Natural killer cell (primary cell): ENCODE data around the gene SEC23B. TPM values are rescaled to one million over a fixed set of nuclear protein-coding genes. Genes with fewer than 3 reads are reported as not detected.

Experiments used
- ATAC-seq, 3 donors: fragments of 150-1000 bp in 2 of 3; fragments of 200-7000 bp in 1 of 3; cut with Tn5 transposase; 1 replicate in 1 of 3; 2 replicates in 2 of 3; pipeline ENCODE4 v1.10.0; 2021; ENCODE audit warnings: mild to moderate bottlenecking in 2 of 3, moderate library complexity in 2 of 3
- DNase-seq, 2 donors: peaks; one replicate each; pipeline versions ENCODE4 v3.0.0 to v3.0.0-alpha.2; 2013 to 2021; ENCODE audit warnings: mixed read lengths in 1 of 2
- H3K27ac ChIP-seq: one replicate; pipeline ENCODE4 v1.5.1; 2013; ENCODE audit warnings: mild to moderate bottlenecking, low read length
- H3K27me3 ChIP-seq: one replicate; pipeline ENCODE4 v1.6.1; 2013; ENCODE audit warnings: low read length; ENCODE audit not compliant: control insufficient read depth, insufficient read depth
- H3K36me3 ChIP-seq: one replicate; pipeline ENCODE4 v1.6.1; 2013; ENCODE audit warnings: low read length; ENCODE audit not compliant: control insufficient read depth, insufficient read depth
- H3K4me1 ChIP-seq: one replicate; pipeline ENCODE4 v1.6.1; 2013; ENCODE audit warnings: low read length; ENCODE audit not compliant: control insufficient read depth, insufficient read depth
- H3K4me3 ChIP-seq: one replicate; pipeline ENCODE4 v1.5.1; 2013; ENCODE audit warnings: low read length
- H3K9me3 ChIP-seq: one replicate; pipeline ENCODE4 v1.6.1; 2013; ENCODE audit warnings: low read length; ENCODE audit not compliant: control insufficient read depth, insufficient read depth
- H3K27ac Mint-ChIP-seq, 2 donors: one replicate each; pipeline ENCODE4 v1.8.0; 2022; ENCODE audit warnings: mild to moderate bottlenecking in 2 of 2, mixed read lengths in 2 of 2, moderate library complexity in 1 of 2
- H3K27me3 Mint-ChIP-seq, 2 donors: one replicate each; pipeline ENCODE4 v1.8.0; 2022; ENCODE audit warnings: low read depth in 2 of 2, mixed read lengths in 2 of 2
- H3K36me3 Mint-ChIP-seq: one replicate; pipeline ENCODE4 v1.8.0; 2022; ENCODE audit warnings: mixed read lengths
- H3K4me1 Mint-ChIP-seq, 2 donors: one replicate each; pipeline ENCODE4 v1.8.0; 2022; ENCODE audit warnings: mixed read lengths in 2 of 2
- H3K4me3 Mint-ChIP-seq: one replicate; pipeline ENCODE4 v1.8.0; 2022; ENCODE audit warnings: mild to moderate bottlenecking, moderate library complexity, mixed read lengths
- H3K9me3 Mint-ChIP-seq, 2 donors: one replicate each; pipeline ENCODE4 v1.8.0; 2022; ENCODE audit warnings: mixed read lengths in 2 of 2
- CTCF ChIP-seq: fragments of 200-600 bp; IDR thresholded peaks from one replicate; pipeline ENCODE4 v1.8.0; 2022; ENCODE audit warnings: antibody characterized with exemption
- WGBS: methylation state at CpG from one replicate; pipeline ENCODE4 v1.1.7; 2013; ENCODE audit warnings: missing lambda C conversion rate; ENCODE audit not compliant: insufficient coverage; 5-methylcytosine and 5-hydroxymethylcytosine counted together
- intact Hi-C: fragments of 100-400 bp; cut with micrococcal nuclease; formaldehyde crosslinking; loops from one replicate; pipeline ENCODE4 v1.14.2; 2022
- total RNA-seq, 4 donors: library from RNA; stranded (reverse); fragments of 120-200 nt in 1 of 4; gene quantifications; one replicate each; pipeline versions ENCODE4 v1.2.3 to v1.2.4, GENCODE V29; 2013 to 2022

SEC23B gene
- 10 to 100 TPM; 58.2 to 68.8 (median 63.9) TPM for total RNA-seq
- 52.5 TPM for total RNA-seq (2013)

GRCh38 chr20:18507218-18508191 is at the start of gene SEC23B:
Gene SEC23B (plus strand): TSS chr20:18507940. CDS start chr20:18510836, 2,896 bp downstream.
- Histone ChIP-seq H3K27me3 (peaks cover 3% of the 10 kb centered on the region), H3K36me3 (peaks cover 19% of the 10 kb centered on the region), H3K4me1 (peaks cover 18% of the 10 kb centered on the region), H3K4me3 (peak within 1 kb of the TSS; percentile 77), H3K27ac (peak within 1 kb of the TSS; percentile 99), H3K9me3 (no peaks in the 10 kb centered on the region)
- peak within 1 kb of the TSS; percentile 100 for H3K27ac Mint-ChIP-seq
- no peaks in the 10 kb centered on the region for H3K9me3 Mint-ChIP-seq
- under 1% methylated on average over 69 of the region's 69 CpGs for WGBS
- no peaks in the 10 kb centered on the region for H3K36me3 Mint-ChIP-seq
- DNase-seq (peak; percentile 99), ATAC-seq (peak; percentile 84 to 94 (median 86))
- intact Hi-C loops, result loop anchor here (1.0 to 10.0 kb wide), 8 partner anchors 40 to 1710 kb away; partner anchors contain the start of genes DTD1, DZANK1, KAT14 and MGME1
- H3K4me1 Mint-ChIP-seq, result peaks cover 38 to 44% of the 10 kb centered on the region in 2 donors
- TF ChIP-seq CTCF, result no peak
- peaks cover 6 to 12% of the 10 kb centered on the region in 2 donors for H3K27me3 Mint-ChIP-seq
- H3K4me3 Mint-ChIP-seq, result peak within 1 kb of the TSS; percentile 100

- intact Hi-C loops, result loop anchor here (2.0 to 5.0 kb wide), 3 partner anchors 122 to 958 kb away; partner anchors contain the start of gene DTD1
- Histone ChIP-seq H3K36me3 (peaks cover 5% of the 10 kb centered on the region), H3K4me1 (peaks cover 16% of the 10 kb centered on the region), H3K27ac (no peak overlapping the region), H3K9me3 (no peaks in the 10 kb centered on the region), H3K4me3 (no peak overlapping the region), H3K27me3 (no peaks in the 10 kb centered on the region)
- peak overlapping the region; percentile 97 for H3K4me3 Mint-ChIP-seq
- peaks cover 21 to 28% of the 10 kb centered on the region in 2 donors for H3K4me1 Mint-ChIP-seq
- H3K36me3 Mint-ChIP-seq, result no peaks in the 10 kb centered on the region
- no peak for TF ChIP-seq CTCF
- H3K27me3 Mint-ChIP-seq, result no peaks in the 10 kb centered on the region
- H3K9me3 Mint-ChIP-seq, result no peaks in the 10 kb centered on the region
- 71% methylated on average over 5 of the region's 6 CpGs for WGBS
- H3K27ac Mint-ChIP-seq, result peak overlapping the region; percentile 95 to 97
- ATAC-seq, result no peak
- no peak for DNase-seq
Observed at GRCh38 chr20:18465536-18466200, 42.1 kb upstream of the SEC23B start.

GRCh38 chr20:18466574-18466893 is 41.2 kb upstream of the SEC23B start:
- WGBS, result 1% methylated on average over 15 of the region's 15 CpGs
- H3K36me3 Mint-ChIP-seq, result no peaks in the 10 kb centered on the region
- H3K36me3 ChIP-seq, result peaks cover 5% of the 10 kb centered on the region
- peak overlapping the region; percentile 70 for H3K4me3 ChIP-seq
- DNase-seq (no peak), ATAC-seq (peak; percentile 26 to 44 (median 32))
- H3K4me3 Mint-ChIP-seq, result peak overlapping the region; percentile 97
- no peaks in the 10 kb centered on the region for H3K9me3 Mint-ChIP-seq
- peaks cover 21 to 28% of the 10 kb centered on the region in 2 donors for H3K4me1 Mint-ChIP-seq
- peak overlapping the region; percentile 84 for H3K27ac ChIP-seq
- H3K27me3 Mint-ChIP-seq, result no peaks in the 10 kb centered on the region
- no peaks in the 10 kb centered on the region for H3K27me3 ChIP-seq
- H3K9me3 ChIP-seq, result no peaks in the 10 kb centered on the region
- intact Hi-C loops, result loop anchor here (2.0 to 5.0 kb wide), 3 partner anchors 121 to 959 kb away; partner anchors contain the start of gene DTD1
- H3K27ac Mint-ChIP-seq, result peak overlapping the region; percentile 95 to 97
- H3K4me1 ChIP-seq, result peaks cover 16% of the 10 kb centered on the region
- no peak for TF ChIP-seq CTCF
